Epithelial cell of proximal tubule (primary cell): ENCODE measurements around the gene COL7A1. TPM values are rescaled to one million over a fixed set of nuclear protein-coding genes. Genes with fewer than 3 reads are reported as not detected.

Source experiments
- DNase-seq: peaks from one replicate; pipeline ENCODE4 v3.0.0-alpha.2; 2011; ENCODE audit warnings: low read depth
- H3K4me3 ChIP-seq: 2 replicates; pipeline ENCODE4 v1.5.1; 2011; ENCODE audit warnings: low read depth, mild to moderate bottlenecking, low read length
- CTCF ChIP-seq: conservative IDR thresholded peaks from 2 replicates; pipeline ENCODE4 v1.5.1; 2012; ENCODE audit warnings: low read depth, mild to moderate bottlenecking, low read length
- total RNA-seq: library from RNA; depleted of rRNA; stranded (reverse); fragments of >200 nt; gene quantifications from 2 replicates; pipeline ENCODE4 v1.2.3, GENCODE V29; 2015

COL7A1 gene
- total RNA-seq, 1 donor from 2014 or later = 211 TPM

DNA sequence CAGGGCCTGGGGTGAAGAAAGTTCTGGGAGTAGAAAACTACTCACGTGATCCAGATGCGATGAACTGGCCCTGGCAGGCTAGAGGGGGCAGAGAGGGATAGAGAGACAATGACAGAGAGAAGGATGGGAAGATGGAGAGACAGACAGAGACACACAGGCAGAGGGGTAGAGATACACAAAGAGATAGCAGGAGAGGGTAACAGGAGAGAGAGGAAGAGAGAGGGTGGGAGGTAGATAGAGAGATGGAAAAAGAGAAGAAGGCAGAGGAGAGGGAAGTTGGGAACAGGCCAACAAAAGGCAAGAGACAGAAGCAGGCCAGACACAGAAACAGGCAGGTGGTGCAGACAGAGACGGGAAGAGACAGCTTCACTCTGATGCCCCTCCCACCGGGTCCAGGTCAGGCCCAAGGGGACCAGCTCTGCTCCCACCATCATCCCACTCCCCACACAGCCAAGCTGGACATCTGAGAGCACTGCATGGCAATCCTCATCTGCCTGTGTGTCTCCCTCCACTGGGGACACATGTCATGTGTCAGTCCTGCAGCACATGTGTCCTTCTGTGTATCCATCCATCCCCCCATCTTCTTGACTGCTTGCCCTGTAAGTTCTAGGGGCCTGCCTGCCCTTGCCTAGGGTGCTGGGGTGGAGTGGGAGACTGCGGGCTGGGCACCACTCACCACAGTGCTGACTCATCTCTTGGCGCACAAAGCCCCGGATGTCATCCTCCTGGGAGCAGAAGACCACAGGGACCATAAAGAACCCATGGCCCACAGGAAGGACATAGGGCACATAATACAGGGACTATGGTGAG, 29.3 kb downstream of the COL7A1 start:
- no peak for TF ChIP-seq CTCF
- DNase-seq = no peak
- no peak overlapping the region for H3K4me3 ChIP-seq

- H3K4me3 ChIP-seq = no peak overlapping the region
- no peak for TF ChIP-seq CTCF
- DNase-seq = no peak
Measured at GRCh38 chr3:48565186-48565585, 29.9 kb downstream of the COL7A1 start.

DNA sequence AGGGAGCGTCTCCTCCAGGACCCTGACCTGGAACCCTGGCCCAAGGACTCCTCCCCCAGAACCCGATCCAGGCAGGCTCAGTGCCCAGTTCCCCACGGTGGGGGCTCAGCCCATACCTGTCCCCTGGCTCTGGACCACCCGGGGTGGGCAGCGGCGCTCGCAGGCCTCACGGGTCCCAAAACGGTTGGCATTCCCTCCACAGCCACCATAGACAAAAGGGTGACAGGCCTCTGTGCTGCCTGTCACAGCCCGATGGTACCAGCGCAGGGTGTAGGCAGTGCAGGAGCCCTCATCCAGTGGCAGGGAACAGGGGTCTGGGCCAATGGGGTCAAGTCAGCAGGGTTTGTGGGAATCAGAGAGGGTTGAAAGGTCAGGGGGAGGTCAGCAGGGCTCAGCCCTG, 30.5 kb downstream of the COL7A1 start:
- H3K4me3 ChIP-seq = no peak overlapping the region
- no peak for TF ChIP-seq CTCF
- no peak for DNase-seq

- DNase-seq = no peak
- TF ChIP-seq CTCF = peak; percentile 5
- H3K4me3 ChIP-seq = no peak overlapping the region
Measured at GRCh38 chr3:48564022-48564421, 31.1 kb downstream of the COL7A1 start.

- no peak for TF ChIP-seq CTCF
- no peak for DNase-seq
- H3K4me3 ChIP-seq = no peak within 1 kb of the TSS
Measured at GRCh38 chr3:48563382-48563918, 31.7 kb downstream of the COL7A1 start, which contains the start of gene UCN2. Gene UCN2, minus strand, starts transcription at chr3:48563781. Its CDS starts 657 bp downstream, at chr3:48563124.

DNA sequence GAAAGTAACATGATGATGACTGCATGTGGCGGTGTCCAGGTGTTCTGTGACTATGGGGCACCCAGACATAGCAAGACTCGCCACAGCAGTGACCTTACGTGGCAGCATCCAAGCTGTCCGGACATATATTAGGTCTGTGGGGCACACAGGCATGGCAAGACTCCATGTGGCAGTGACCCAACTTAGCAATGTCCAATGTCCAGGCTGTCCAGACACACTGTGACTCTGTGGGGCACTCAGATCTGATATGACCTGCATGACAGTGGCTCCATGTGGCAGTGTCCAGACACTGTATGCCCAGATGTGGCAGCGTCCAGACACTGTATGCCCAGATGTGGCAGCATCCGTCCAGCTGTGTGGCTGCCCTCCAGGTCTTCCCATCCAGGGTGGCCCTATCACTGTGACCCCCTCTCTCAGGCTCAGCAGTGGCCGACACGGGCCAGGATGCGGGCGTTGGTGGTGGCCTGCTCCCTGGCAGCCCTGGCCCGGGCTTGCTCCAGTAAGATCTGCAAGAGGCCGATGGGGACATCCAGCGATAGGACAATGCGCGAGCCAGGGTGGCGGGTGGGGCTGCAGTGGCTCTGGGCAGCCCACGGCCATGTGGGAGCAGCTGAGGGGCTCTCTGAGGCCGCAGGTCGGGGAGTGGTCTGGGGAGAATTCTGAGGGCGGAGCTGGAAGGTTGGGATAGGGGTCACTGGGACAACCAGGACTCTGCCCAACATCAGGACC, 32.6 kb downstream of the COL7A1 start:
- no peak overlapping the region for H3K4me3 ChIP-seq
- TF ChIP-seq CTCF = no peak
- no peak for DNase-seq
